WTC11 (cell line): ENCODE data around the gene IFI44. TPM values are rescaled to one million over a fixed set of nuclear protein-coding genes. Genes with fewer than 3 reads are reported as not detected.

ENCODE experiments used
- ATAC-seq: fragments of 200-7000 bp; cut with Tn5 transposase; 2 replicates; pipeline ENCODE4 v1.10.0; 2021; ENCODE audit warnings: mild to moderate bottlenecking, moderate library complexity
- CTCF ChIA-PET: fragments of 300-600 bp; sonication (Branson Sonifier 250); formaldehyde crosslinking; loops from one replicate; lab custom pipeline; 2021; ENCODE audit warnings: antibody characterized with exemption; lab: Charles Lee
- POLR2A ChIA-PET: fragments of 350-600 bp; sonication (Branson Sonifier 250); formaldehyde crosslinking; loops from one replicate; lab custom pipeline; 2021; ENCODE audit warnings: antibody characterized with exemption; lab: Charles Lee
- DNase-seq: peaks from one replicate; pipeline ENCODE4 v3.0.0; 2021; ENCODE audit warnings: low spot score
- H3K27ac Mint-ChIP-seq: 2 replicates; pipeline ENCODE4 v1.8.0; 2021; ENCODE audit warnings: mixed read lengths
- H3K27me3 Mint-ChIP-seq: 2 replicates; pipeline ENCODE4 v1.8.0; 2021; ENCODE audit warnings: low read depth, mild to moderate bottlenecking, moderate library complexity, mixed read lengths
- H3K36me3 Mint-ChIP-seq: 2 replicates; pipeline ENCODE4 v1.8.0; 2021; ENCODE audit warnings: mixed read lengths
- H3K4me1 Mint-ChIP-seq: 2 replicates; pipeline ENCODE4 v1.8.0; 2022; ENCODE audit warnings: mixed read lengths
- H3K4me3 Mint-ChIP-seq: 2 replicates; pipeline ENCODE4 v1.8.0; 2021; ENCODE audit warnings: mild to moderate bottlenecking, moderate library complexity, mixed read lengths
- H3K9me3 Mint-ChIP-seq: 2 replicates; pipeline ENCODE4 v1.8.0; 2021; ENCODE audit warnings: mixed read lengths
- CBFB ChIP-seq: sonication (generic); formaldehyde crosslinking; IDR thresholded peaks from 2 replicates; pipeline ENCODE4 v1.8.1; 2022; ENCODE audit warnings: mild to moderate bottlenecking, low read depth, missing genetic modification reagents
- E2F5 ChIP-seq: sonication (generic); formaldehyde crosslinking; IDR thresholded peaks from 2 replicates; pipeline ENCODE4 v1.8.1; 2022; ENCODE audit warnings: mild to moderate bottlenecking, moderate library complexity, missing genetic modification reagents
- ETV6 ChIP-seq: sonication (generic); formaldehyde crosslinking; IDR thresholded peaks from 2 replicates; pipeline ENCODE4 v1.8.1; 2022; ENCODE audit warnings: mild to moderate bottlenecking, missing genetic modification reagents
- FOXJ3 ChIP-seq: sonication (generic); formaldehyde crosslinking; IDR thresholded peaks from 2 replicates; pipeline ENCODE4 v1.9.0; 2021; ENCODE audit warnings: missing genetic modification reagents, mild to moderate bottlenecking, borderline replicate concordance
- FOXK1 ChIP-seq: sonication (generic); formaldehyde crosslinking; IDR thresholded peaks from 2 replicates; pipeline ENCODE4 v1.8.0; 2022; ENCODE audit warnings: mild to moderate bottlenecking, moderate library complexity, missing genetic modification reagents
- IRF2 ChIP-seq: sonication (generic); formaldehyde crosslinking; IDR thresholded peaks from 2 replicates; pipeline ENCODE4 v1.8.0; 2022; ENCODE audit warnings: low read depth, missing genetic modification reagents, borderline replicate concordance
- MAX ChIP-seq: sonication (generic); formaldehyde crosslinking; IDR thresholded peaks from 2 replicates; pipeline ENCODE4 v1.8.0; 2022; ENCODE audit warnings: mild to moderate bottlenecking, missing genetic modification reagents
- MLX ChIP-seq: sonication (generic); formaldehyde crosslinking; IDR thresholded peaks from 2 replicates; pipeline ENCODE4 v1.8.1; 2023; ENCODE audit warnings: mild to moderate bottlenecking, missing genetic modification reagents, moderate library complexity
- PREB ChIP-seq: sonication (generic); formaldehyde crosslinking; IDR thresholded peaks from 2 replicates; pipeline ENCODE4 v1.8.1; 2022; ENCODE audit warnings: mild to moderate bottlenecking, missing genetic modification reagents, moderate library complexity, borderline replicate concordance
- SMAD4 ChIP-seq: sonication (generic); formaldehyde crosslinking; IDR thresholded peaks from 2 replicates; pipeline ENCODE4 v1.8.0; 2022; ENCODE audit warnings: mild to moderate bottlenecking, missing genetic modification reagents
- TEAD1 ChIP-seq: sonication (generic); formaldehyde crosslinking; IDR thresholded peaks from 2 replicates; pipeline ENCODE4 v1.8.0; 2022; ENCODE audit warnings: mild to moderate bottlenecking, missing genetic modification reagents
- ZBTB21 ChIP-seq: sonication (generic); formaldehyde crosslinking; IDR thresholded peaks from 2 replicates; pipeline ENCODE4 v1.8.1; 2023; ENCODE audit warnings: mild to moderate bottlenecking, missing genetic modification reagents, borderline replicate concordance
- ZBTB43 ChIP-seq: sonication (generic); formaldehyde crosslinking; IDR thresholded peaks from 2 replicates; pipeline ENCODE4 v1.8.1; 2023; ENCODE audit warnings: mild to moderate bottlenecking, missing genetic modification reagents
- ZNF121 ChIP-seq: sonication (generic); formaldehyde crosslinking; IDR thresholded peaks from 2 replicates; pipeline ENCODE4 v1.8.0; 2023; ENCODE audit warnings: missing genetic modification reagents
- ZNF219 ChIP-seq: sonication (generic); formaldehyde crosslinking; IDR thresholded peaks from 2 replicates; pipeline ENCODE4 v1.8.0; 2023; ENCODE audit warnings: missing genetic modification reagents, mild to moderate bottlenecking, borderline replicate concordance
- ZNF416 ChIP-seq: fragments of 250-450 bp; sonication (Bioruptor Pico); IDR thresholded peaks from 2 replicates; pipeline ENCODE4 v1.9.0; 2021; ENCODE audit warnings: mild to moderate bottlenecking, inconsistent platforms
- ZNF512 ChIP-seq: sonication (generic); formaldehyde crosslinking; IDR thresholded peaks from 2 replicates; pipeline ENCODE4 v1.8.1; 2022; ENCODE audit warnings: missing genetic modification reagents, borderline replicate concordance
- ZNF671 ChIP-seq: fragments of 250-450 bp; sonication (Bioruptor Pico); IDR thresholded peaks from 2 replicates; pipeline ENCODE4 v1.8.0; 2021; ENCODE audit warnings: mild to moderate bottlenecking
- ZSCAN18 ChIP-seq: fragments of 250-450 bp; sonication (Bioruptor Pico); IDR thresholded peaks from 2 replicates; pipeline ENCODE4 v2.1.2; 2022; ENCODE audit warnings: mild to moderate bottlenecking, moderate library complexity
- total RNA-seq: library from RNA; stranded (reverse); gene quantifications from 3 replicates; pipeline ENCODE4 v1.2.3, GENCODE V29; 2021

IFI44 gene
- total RNA-seq, 1 experiment from 2014 or later = 0.15 TPM

- POLR2A ChIA-PET = interaction anchor here (0.7 kb wide), 1 partner anchor 63 kb away, joined by 3 read pairs; no protein-coding TSS in a partner anchor
- no peaks in the 10 kb centered on the region for H3K36me3 Mint-ChIP-seq
Measured at GRCh38 chr1:78604643-78605042, 45.0 kb upstream of the IFI44 start.

More at GRCh38 chr1:78604643-78605042, 45.0 kb upstream of the IFI44 start:
- H3K27me3 Mint-ChIP-seq = no peaks in the 10 kb centered on the region; the same call in 1 of the 2 replicates
- no peaks in the 10 kb centered on the region for H3K9me3 Mint-ChIP-seq
- CTCF ChIA-PET = no interaction called here
- DNase-seq (no peak), ATAC-seq (no peak)
- no peaks in the 10 kb centered on the region for H3K4me1 Mint-ChIP-seq
- no peak for TF ChIP-seq ZSCAN18 (CRISPR knock-in tag)
- TF ChIP-seq FOXK1 = no peak
- TF ChIP-seq PREB = no peak
- no peak for TF ChIP-seq ZNF121 (CRISPR knock-in tag)
- no peak for TF ChIP-seq ETV6
- no peak for TF ChIP-seq SMAD4 (CRISPR knock-in tag)
- TF ChIP-seq ZBTB21 = no peak
- TF ChIP-seq TEAD1 (CRISPR knock-in tag) = no peak
- no peak for TF ChIP-seq CBFB
- TF ChIP-seq ZNF512 (CRISPR knock-in tag) = no peak
- TF ChIP-seq MAX (CRISPR knock-in tag) = no peak
- no peak for TF ChIP-seq E2F5 (CRISPR knock-in tag)
- no peak for TF ChIP-seq FOXJ3 (CRISPR knock-in tag)
- TF ChIP-seq ZNF219 (CRISPR knock-in tag) = no peak
- TF ChIP-seq IRF2 (CRISPR knock-in tag) = no peak
- no peak for TF ChIP-seq ZBTB43 (CRISPR knock-in tag)
- TF ChIP-seq ZNF416 (CRISPR knock-in tag) = no peak
- TF ChIP-seq MLX (CRISPR knock-in tag) = no peak
- TF ChIP-seq ZNF671 (CRISPR knock-in tag) = no peak
- H3K4me3 Mint-ChIP-seq = no peak overlapping the region
- no peak overlapping the region for H3K27ac Mint-ChIP-seq
